Panc1 (cell line): ENCODE data around the gene HIPK2.

Source experiments
- CTCF ChIP-seq: fragments of 450-650 bp; IDR thresholded peaks from 2 replicates; pipeline ENCODE4 v1.5.1; 2017; ENCODE audit warnings: mild to moderate bottlenecking
- POLR2AphosphoS5 ChIP-seq: IDR thresholded peaks from 2 replicates; pipeline ENCODE4 v1.6.1; 2012; ENCODE audit warnings: mild to moderate bottlenecking, low read depth, low read length, moderate library complexity
- SIN3A ChIP-seq: IDR thresholded peaks from 2 replicates; pipeline ENCODE4 v1.6.1; 2012; ENCODE audit warnings: low read depth, mild to moderate bottlenecking, low read length, moderate library complexity, borderline replicate concordance; ENCODE audit not compliant: insufficient read depth
- TCF7L2 ChIP-seq: IDR thresholded peaks from 2 replicates; pipeline ENCODE4 v1.6.1; 2011; ENCODE audit warnings: mild to moderate bottlenecking, low read depth, low read length, inconsistent platforms

- no peak for TF ChIP-seq POLR2AphosphoS5
- no peak for TF ChIP-seq CTCF
- TF ChIP-seq TCF7L2 = no peak
- no peak for TF ChIP-seq SIN3A
Measured at GRCh38 chr7:139661043-139661440, 116.8 kb downstream of the HIPK2 start.
